IMR-90 (cell line): ENCODE results near the gene PPM1L. TPM values are rescaled to one million over a fixed set of nuclear protein-coding genes. Genes with fewer than 3 reads are reported as not detected.

ENCODE experiments used
- ATAC-seq: fragments of 200-7000 bp; cut with Tn5 transposase; 2 replicates; pipeline ENCODE4 v1.9.1; 2020; ENCODE audit warnings: low read depth, mild to moderate bottlenecking, moderate library complexity
- BruUV-seq: library from RNA; stranded (reverse); fragments of 400-500 nt; replicated peaks from 2 replicates; lab custom pipeline; 2021; lab: Mats Ljungman, UMichigan
- CTCF ChIA-PET: fragments of 300-600 bp; formaldehyde crosslinking; extraction: SDS; loops from one replicate; lab custom pipeline; 2021; ENCODE audit warnings: antibody characterized with exemption; lab: Yijun Ruan, JAX
- POLR2A ChIA-PET: fragments of 300-600 bp; sonication (Branson Sonifier 250); formaldehyde crosslinking; loops from one replicate; lab custom pipeline; 2022; ENCODE audit warnings: antibody characterized with exemption; ENCODE audit not compliant: unreplicated experiment; lab: Charles Lee
- DNase-seq: peaks from one replicate; pipeline ENCODE4 v3.0.0; 2013
- H2AFZ ChIP-seq: replicated peaks from 2 replicates; pipeline ENCODE3; 2013; ENCODE audit warnings: low read length, mild to moderate bottlenecking; ENCODE audit not compliant: poor library complexity
- H2AK5ac ChIP-seq: 2 replicates; pipeline ENCODE4 v1.6.1; 2013; ENCODE audit warnings: low read depth, low read length, inconsistent platforms
- H2AK9ac ChIP-seq: replicated peaks from 2 replicates; pipeline ENCODE3; 2013; ENCODE audit warnings: mild to moderate bottlenecking, low read depth, low read length, moderate library complexity; ENCODE audit not compliant: poor library complexity
- H2BK120ac ChIP-seq: 2 replicates; pipeline ENCODE4 v1.6.1; 2013; ENCODE audit warnings: low read depth, low read length, inconsistent platforms
- H2BK15ac ChIP-seq: 3 replicates; pipeline ENCODE4 v1.6.1; 2013; ENCODE audit warnings: low read depth, low read length, inconsistent platforms
- H2BK20ac ChIP-seq: 2 replicates; pipeline ENCODE4 v1.6.1; 2013; ENCODE audit warnings: low read depth, mild to moderate bottlenecking, inconsistent platforms, low read length, moderate library complexity
- H2BK5ac ChIP-seq: 2 replicates; pipeline ENCODE4 v1.6.1; 2013; ENCODE audit warnings: mild to moderate bottlenecking, low read depth, low read length, inconsistent platforms; ENCODE audit not compliant: poor library complexity, severe bottlenecking
- H3K14ac ChIP-seq: replicated peaks from 2 replicates; pipeline ENCODE4 v1.6.1; 2013; ENCODE audit warnings: low read depth, low read length, inconsistent platforms
- H3K18ac ChIP-seq: 2 replicates; pipeline ENCODE4 v1.6.1; 2013; ENCODE audit warnings: low read depth, low read length, control low read depth
- H3K23ac ChIP-seq: 2 replicates; pipeline ENCODE4 v1.6.1; 2013; ENCODE audit warnings: low read depth, low read length, inconsistent platforms
- H3K27ac ChIP-seq: 2 replicates; pipeline ENCODE4 v1.5.1; 2013; ENCODE audit warnings: mild to moderate bottlenecking, control low read depth, low read length; ENCODE audit not compliant: insufficient read depth
- H3K27me3 ChIP-seq: 2 replicates; pipeline ENCODE4 v1.6.1; 2013; ENCODE audit warnings: low read length; ENCODE audit not compliant: control insufficient read depth, insufficient read depth
- H3K36me3 ChIP-seq: 2 replicates; pipeline ENCODE4 v1.6.1; 2013; ENCODE audit warnings: low read length, mixed read lengths; ENCODE audit not compliant: control insufficient read depth, insufficient read depth
- H3K4ac ChIP-seq: 2 replicates; pipeline ENCODE4 v1.6.1; 2013; ENCODE audit warnings: low read depth, low read length, inconsistent platforms
- H3K4me1 ChIP-seq: 2 replicates; pipeline ENCODE4 v1.6.1; 2013; ENCODE audit warnings: low read length, mixed read lengths; ENCODE audit not compliant: control insufficient read depth, insufficient read depth
- H3K4me2 ChIP-seq: 2 replicates; pipeline ENCODE4 v1.6.1; 2013; ENCODE audit warnings: low read depth, mild to moderate bottlenecking, control low read depth, low read length, moderate library complexity
- H3K4me3 ChIP-seq: 2 replicates; pipeline ENCODE4 v1.5.1; 2013; ENCODE audit warnings: low read depth, mild to moderate bottlenecking, control low read depth, low read length, moderate library complexity; ENCODE audit not compliant: insufficient read depth
- H3K56ac ChIP-seq: 2 replicates; pipeline ENCODE4 v1.6.1; 2013; ENCODE audit warnings: low read length, inconsistent platforms; ENCODE audit not compliant: insufficient read depth; ENCODE audit errors: extremely low read depth
- H3K79me1 ChIP-seq, 2 experiments: 2 replicates each; pipeline ENCODE4 v1.6.1; 2013; ENCODE audit warnings: low read length in 2 of 2, inconsistent platforms in 1 of 2, low read depth in 1 of 2
- H3K9ac ChIP-seq: 2 replicates; pipeline ENCODE4 v1.6.1; 2013; ENCODE audit warnings: low read depth, low read length, control low read depth
- H3K9me1 ChIP-seq: 2 replicates; pipeline ENCODE4 v1.6.1; 2013; ENCODE audit warnings: low read length, inconsistent platforms; ENCODE audit not compliant: insufficient read depth
- H3K9me3 ChIP-seq: 2 replicates; pipeline ENCODE4 v1.6.1; 2013; ENCODE audit warnings: low read length; ENCODE audit not compliant: control insufficient read depth, insufficient read depth
- H4K20me1 ChIP-seq: 2 replicates; pipeline ENCODE4 v1.6.1; 2013; ENCODE audit warnings: low read length, inconsistent platforms; ENCODE audit not compliant: insufficient read depth
- H4K5ac ChIP-seq: 2 replicates; pipeline ENCODE4 v1.6.1; 2013; ENCODE audit warnings: mild to moderate bottlenecking, low read depth, low read length, control low read depth
- H4K8ac ChIP-seq, 2 experiments: 2 replicates each; pipeline ENCODE4 v1.6.1; 2013; ENCODE audit warnings: low read depth in 2 of 2, low read length in 2 of 2, control low read depth in 1 of 2, inconsistent platforms in 1 of 2
- H4K91ac ChIP-seq: 2 replicates; pipeline ENCODE4 v1.6.1; 2013; ENCODE audit warnings: low read depth, low read length, inconsistent platforms; ENCODE audit not compliant: insufficient read depth
- BHLHE40 ChIP-seq: fragments of 150-350 bp; IDR thresholded peaks from 2 replicates; pipeline ENCODE4 v1.6.1; 2016; ENCODE audit warnings: mild to moderate bottlenecking, low read depth, low read length
- CEBPB ChIP-seq: IDR thresholded peaks from 2 replicates; pipeline ENCODE4 v1.6.1; 2012; ENCODE audit warnings: low read depth, low read length, improper control_type of control experiment
- CHD1 ChIP-seq: IDR thresholded peaks from 2 replicates; pipeline ENCODE4 v1.6.1; 2012; ENCODE audit warnings: low read depth, low read length, improper control_type of control experiment
- FOS ChIP-seq: fragments of 150-350 bp; IDR thresholded peaks from 2 replicates; pipeline ENCODE4 v1.6.1; 2016; ENCODE audit warnings: low read depth, low read length
- MAFK ChIP-seq: IDR thresholded peaks from 2 replicates; pipeline ENCODE4 v1.6.1; 2012; ENCODE audit warnings: low read depth, low read length, improper control_type of control experiment
- MAZ ChIP-seq: IDR thresholded peaks from 2 replicates; pipeline ENCODE4 v1.6.1; 2012; ENCODE audit warnings: low read depth, mild to moderate bottlenecking, low read length, improper control_type of control experiment, moderate library complexity, borderline replicate concordance
- MXI1 ChIP-seq: IDR thresholded peaks from 2 replicates; pipeline ENCODE4 v1.6.1; 2012; ENCODE audit warnings: low read depth, mild to moderate bottlenecking, low read length, moderate library complexity, borderline replicate concordance
- NFE2L2 ChIP-seq: fragments of 150-350 bp; IDR thresholded peaks from 2 replicates; pipeline ENCODE4 v1.6.1; 2016; ENCODE audit warnings: low read depth, mild to moderate bottlenecking, low read length
- POLR2A ChIP-seq: IDR thresholded peaks from 2 replicates; pipeline ENCODE4 v1.6.1; 2012; ENCODE audit warnings: mild to moderate bottlenecking, low read depth, low read length
- RAD21 ChIP-seq: IDR thresholded peaks from 2 replicates; pipeline ENCODE4 v1.6.1; 2012; ENCODE audit warnings: low read length, improper control_type of control experiment
- RCOR1 ChIP-seq: IDR thresholded peaks from 2 replicates; pipeline ENCODE4 v1.6.1; 2012; ENCODE audit warnings: mild to moderate bottlenecking, low read length, improper control_type of control experiment; ENCODE audit not compliant: insufficient replicate concordance
- RFX5 ChIP-seq: IDR thresholded peaks from 2 replicates; pipeline ENCODE4 v1.8.0; 2012; ENCODE audit warnings: low read depth, mild to moderate bottlenecking, low read length, moderate library complexity
- SMC3 ChIP-seq: fragments of 150-350 bp; IDR thresholded peaks from 2 replicates; pipeline ENCODE4 v1.6.1; 2016; ENCODE audit warnings: low read depth, mild to moderate bottlenecking, antibody characterized with exemption, low read length, moderate library complexity
- WGBS, 2 experiments: methylation state at CpG; one replicate each; pipeline versions ENCODE4 v1.1.5 to v1.1.7; 2013; ENCODE audit warnings: missing lambda C conversion rate in 2 of 2; ENCODE audit not compliant: insufficient read length in 1 of 2; ENCODE audit errors: extremely low coverage in 2 of 2; 5-methylcytosine and 5-hydroxymethylcytosine counted together
- dilution Hi-C: fragments of 300-500 bp; cut with HindIII; formaldehyde crosslinking; loops from one replicate; pipeline ENCODE4 v1.14.3; 2018; ENCODE audit warnings: low sequenced_read_pairs; ENCODE audit not compliant: unreplicated experiment
- in situ Hi-C: fragments of 300-500 bp; cut with MboI; formaldehyde crosslinking; loops from 3 replicates; pipeline ENCODE4 v1.14.3; 2019; ENCODE audit warnings: low sequenced_read_pairs, inconsistent platforms, mixed read lengths
- intact Hi-C: fragments of 100-400 bp; cut with micrococcal nuclease; formaldehyde crosslinking; loops from 2 replicates; pipeline ENCODE4 v1.10.0; 2022
- polyA plus RNA-seq, 3 experiments: library from polyadenylated mRNA; depleted of rRNA; stranded (reverse); fragments of >200 nt; gene quantifications; 2 replicates each; pipeline ENCODE4 v1.2.3, GENCODE V29; 2012; ENCODE audit warnings: low replicate concordance in 1 of 3
- total RNA-seq: library from RNA; depleted of rRNA; stranded (reverse); fragments of >200 nt; gene quantifications from 2 replicates; pipeline ENCODE4 v1.2.3, GENCODE V29; 2012
- TF ChIP-seq, protein P1 (sequence below): fragments of 150-350 bp; IDR thresholded peaks from 2 replicates; pipeline ENCODE4 v1.6.1; 2016; ENCODE audit warnings: low read depth, mild to moderate bottlenecking, low read length, moderate library complexity, borderline replicate concordance
- TF ChIP-seq, protein P2 (sequence below): conservative IDR thresholded peaks from 2 replicates; pipeline ENCODE4 v1.5.1; 2012; ENCODE audit warnings: mild to moderate bottlenecking, low read depth, low read length, improper control_type of control experiment
- TF ChIP-seq, protein P3 (sequence below): fragments of 150-350 bp; IDR thresholded peaks from 2 replicates; pipeline ENCODE4 v1.6.1; 2017; ENCODE audit warnings: mild to moderate bottlenecking, antibody characterized with exemption, low read length, low read depth

The PPM1L gene
- total and polyA plus RNA-seq, 2 of the 4 experiments (the other 2 are of a cell fraction), result 0.14 to 0.18 TPM

DNA sequence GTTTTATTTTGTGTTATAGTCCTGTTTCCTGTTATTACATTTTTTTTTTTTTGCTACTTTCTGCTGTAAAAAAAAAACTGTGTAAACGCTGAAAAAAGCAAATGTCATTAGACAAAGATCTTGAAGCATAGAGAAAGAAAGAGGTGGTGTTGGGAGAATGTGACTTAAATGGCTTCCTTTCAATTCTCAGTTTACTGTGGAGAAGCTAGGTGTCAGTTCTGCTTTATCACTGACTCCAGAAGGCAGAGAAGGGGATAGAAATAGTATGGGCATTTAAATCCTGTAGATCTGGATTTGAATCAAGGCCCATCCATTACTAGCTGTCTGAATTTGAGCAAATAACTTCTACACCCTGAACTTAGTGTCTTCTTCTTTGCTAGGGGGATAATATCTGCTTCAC lies 23.0 kb downstream of the PPM1L start:
- ATAC-seq, result no peak
- WGBS, 2 experiments, result no CpG with 5 or more reads among the region's 1 CpG

More for the DNA sequence above, 23.0 kb downstream of the PPM1L start:
- Histone ChIP-seq H3K4me2 (no peak overlapping the region), H3K56ac (no peak overlapping the region), H3K36me3 (no peaks in the 10 kb centered on the region), H4K20me1 (no peaks in the 10 kb centered on the region), H3K4ac (no peak overlapping the region), H3K79me1 (no peaks in the 10 kb centered on the region), H2AK5ac (no peak overlapping the region), H3K27me3 (no peaks in the 10 kb centered on the region), H3K4me1 (no peaks in the 10 kb centered on the region), H3K27ac (no peak overlapping the region), H4K91ac (no peak overlapping the region), H3K14ac (no peak overlapping the region), H4K8ac (no peak overlapping the region), H2BK20ac (no peak overlapping the region), H3K23ac (no peak overlapping the region), H3K9me1 (no peaks in the 10 kb centered on the region), H2BK15ac (no peak overlapping the region), H3K4me3 (no peak overlapping the region), H4K5ac (no peak overlapping the region), H3K18ac (no peak overlapping the region), H2BK120ac (no peak overlapping the region), H2AK9ac (no peak overlapping the region), H2AFZ (no peak overlapping the region), H3K9me3 (no peaks in the 10 kb centered on the region), H3K9ac (no peak overlapping the region), H2BK5ac (no peak overlapping the region)
- CTCF ChIA-PET, result no interaction called here
- in situ Hi-C loops, result no loop called here
- TF ChIP-seq RCOR1, result no peak
- no peak for TF ChIP-seq MAFK
- TF ChIP-seq RAD21, result no peak
- no peak for TF ChIP-seq POLR2A
- TF ChIP-seq, protein P1, sequence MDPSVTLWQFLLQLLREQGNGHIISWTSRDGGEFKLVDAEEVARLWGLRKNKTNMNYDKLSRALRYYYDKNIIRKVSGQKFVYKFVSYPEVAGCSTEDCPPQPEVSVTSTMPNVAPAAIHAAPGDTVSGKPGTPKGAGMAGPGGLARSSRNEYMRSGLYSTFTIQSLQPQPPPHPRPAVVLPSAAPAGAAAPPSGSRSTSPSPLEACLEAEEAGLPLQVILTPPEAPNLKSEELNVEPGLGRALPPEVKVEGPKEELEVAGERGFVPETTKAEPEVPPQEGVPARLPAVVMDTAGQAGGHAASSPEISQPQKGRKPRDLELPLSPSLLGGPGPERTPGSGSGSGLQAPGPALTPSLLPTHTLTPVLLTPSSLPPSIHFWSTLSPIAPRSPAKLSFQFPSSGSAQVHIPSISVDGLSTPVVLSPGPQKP, result no peak
- TF ChIP-seq FOS, result no peak
- TF ChIP-seq SMC3, result no peak
- no peak for TF ChIP-seq NFE2L2
- no peak for TF ChIP-seq CEBPB
- no peak for TF ChIP-seq RFX5
- TF ChIP-seq, protein P2, sequence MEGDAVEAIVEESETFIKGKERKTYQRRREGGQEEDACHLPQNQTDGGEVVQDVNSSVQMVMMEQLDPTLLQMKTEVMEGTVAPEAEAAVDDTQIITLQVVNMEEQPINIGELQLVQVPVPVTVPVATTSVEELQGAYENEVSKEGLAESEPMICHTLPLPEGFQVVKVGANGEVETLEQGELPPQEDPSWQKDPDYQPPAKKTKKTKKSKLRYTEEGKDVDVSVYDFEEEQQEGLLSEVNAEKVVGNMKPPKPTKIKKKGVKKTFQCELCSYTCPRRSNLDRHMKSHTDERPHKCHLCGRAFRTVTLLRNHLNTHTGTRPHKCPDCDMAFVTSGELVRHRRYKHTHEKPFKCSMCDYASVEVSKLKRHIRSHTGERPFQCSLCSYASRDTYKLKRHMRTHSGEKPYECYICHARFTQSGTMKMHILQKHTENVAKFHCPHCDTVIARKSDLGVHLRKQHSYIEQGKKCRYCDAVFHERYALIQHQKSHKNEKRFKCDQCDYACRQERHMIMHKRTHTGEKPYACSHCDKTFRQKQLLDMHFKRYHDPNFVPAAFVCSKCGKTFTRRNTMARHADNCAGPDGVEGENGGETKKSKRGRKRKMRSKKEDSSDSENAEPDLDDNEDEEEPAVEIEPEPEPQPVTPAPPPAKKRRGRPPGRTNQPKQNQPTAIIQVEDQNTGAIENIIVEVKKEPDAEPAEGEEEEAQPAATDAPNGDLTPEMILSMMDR, result no peak
- no peak for TF ChIP-seq BHLHE40
- TF ChIP-seq MXI1, result no peak
- no peak for TF ChIP-seq CHD1
- TF ChIP-seq, protein P3, sequence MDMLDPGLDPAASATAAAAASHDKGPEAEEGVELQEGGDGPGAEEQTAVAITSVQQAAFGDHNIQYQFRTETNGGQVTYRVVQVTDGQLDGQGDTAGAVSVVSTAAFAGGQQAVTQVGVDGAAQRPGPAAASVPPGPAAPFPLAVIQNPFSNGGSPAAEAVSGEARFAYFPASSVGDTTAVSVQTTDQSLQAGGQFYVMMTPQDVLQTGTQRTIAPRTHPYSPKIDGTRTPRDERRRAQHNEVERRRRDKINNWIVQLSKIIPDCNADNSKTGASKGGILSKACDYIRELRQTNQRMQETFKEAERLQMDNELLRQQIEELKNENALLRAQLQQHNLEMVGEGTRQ, result no peak
- no peak for TF ChIP-seq MAZ
- dilution Hi-C loops, result no loop called here
- POLR2A ChIA-PET, result no interaction called here
- intact Hi-C loops, result no loop called here
- BruUV-seq, result no TSS peak
- no peak for DNase-seq
